Stomach smooth muscle (tissue), 2 donors: ENCODE results near the gene LARGE2.

ENCODE experiments used
- H3K27ac ChIP-seq: one replicate; pipeline ENCODE4 v1.7.0; 2013; ENCODE audit warnings: mild to moderate bottlenecking, low read length, inconsistent platforms
- H3K27me3 ChIP-seq, 2 donors: one replicate each; pipeline ENCODE4 v1.7.0; 2013; ENCODE audit warnings: low read length in 2 of 2; ENCODE audit not compliant: insufficient read depth in 2 of 2, control insufficient read depth in 1 of 2
- H3K36me3 ChIP-seq, 2 donors: one replicate each; pipeline ENCODE4 v1.7.0; 2013; ENCODE audit warnings: low read length in 2 of 2; ENCODE audit not compliant: control insufficient read depth in 2 of 2, insufficient read depth in 2 of 2
- H3K4me1 ChIP-seq: one replicate; pipeline ENCODE4 v1.7.0; 2013; ENCODE audit warnings: low read length; ENCODE audit not compliant: control insufficient read depth, insufficient read depth
- H3K4me3 ChIP-seq, 2 donors: one replicate each; pipeline ENCODE4 v1.7.0; 2013; ENCODE audit warnings: low read length in 2 of 2
- H3K9ac ChIP-seq, 2 donors: one replicate each; pipeline ENCODE4 v1.7.0; 2013; ENCODE audit warnings: low read length in 2 of 2, mild to moderate bottlenecking in 1 of 2
- H3K9me3 ChIP-seq, 2 donors: one replicate each; pipeline ENCODE4 v1.7.0; 2013; ENCODE audit warnings: low read length in 2 of 2; ENCODE audit not compliant: control insufficient read depth in 2 of 2
- donor health status: healthy.
- donor health status: Pancreatic carcinoma.

The LARGE2 gene

GRCh38 chr11:45918331-45918941, 4.0 kb upstream of the LARGE2 start:
- peak overlapping the region; percentile 93 for H3K27ac ChIP-seq
- peak overlapping the region; percentile 98 to 99 for H3K4me3 ChIP-seq
- peaks cover 15 to 24% of the 10 kb centered on the region in 2 donors for H3K36me3 ChIP-seq
- H3K9ac ChIP-seq = peak overlapping the region; percentile 98 to 99
- peaks cover 12 to 23% of the 10 kb centered on the region in 2 donors for H3K27me3 ChIP-seq
- H3K4me1 ChIP-seq = peaks cover 36% of the 10 kb centered on the region
- no peaks in the 10 kb centered on the region for H3K9me3 ChIP-seq

DNA sequence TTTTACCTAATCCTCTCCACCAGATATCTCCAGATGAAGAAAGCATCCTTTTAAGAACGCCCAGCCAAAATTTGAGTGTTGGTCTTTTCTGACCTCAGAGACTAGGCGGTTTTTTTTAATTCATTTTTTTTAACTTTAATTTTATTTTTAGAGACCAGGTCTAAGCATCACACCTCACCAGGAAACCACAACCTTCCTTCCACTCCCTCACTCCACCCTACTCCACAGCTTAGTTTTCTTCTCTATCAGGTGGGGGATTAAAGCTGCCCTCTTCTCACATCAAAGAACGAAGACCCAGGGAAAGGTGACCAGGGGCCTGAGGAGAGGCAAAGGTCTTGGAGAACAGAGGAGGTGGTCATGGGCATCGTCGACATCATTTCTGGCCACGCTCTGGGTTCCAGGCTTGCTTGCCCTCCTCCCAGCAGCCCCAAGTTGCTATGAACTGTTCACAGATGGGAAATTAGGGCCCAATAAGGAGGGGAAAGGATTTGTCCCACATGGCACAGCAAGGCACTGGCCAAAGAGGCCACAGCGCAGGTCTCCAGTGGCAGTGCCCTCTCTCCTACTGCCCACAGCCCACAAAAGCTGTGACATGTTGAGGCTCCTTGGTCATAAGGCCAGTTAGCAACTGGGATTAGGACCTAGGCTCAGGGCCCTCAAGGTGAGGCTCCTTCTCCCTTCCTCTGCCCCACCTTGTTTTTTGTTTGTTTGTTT, 3.3 kb upstream of the LARGE2 start:
- Histone ChIP-seq H3K4me1 (peaks cover 36% of the 10 kb centered on the region), H3K36me3 (peaks cover 9 to 18% of the 10 kb centered on the region in 2 donors), H3K27me3 (peaks cover 15 to 25% of the 10 kb centered on the region in 2 donors), H3K4me3 (peak overlapping the region; percentile 98 to 99), H3K9ac (peak overlapping the region in 1 of 2 donors; percentile 99), H3K27ac (peak overlapping the region; percentile 93), H3K9me3 (no peaks in the 10 kb centered on the region)

DNA sequence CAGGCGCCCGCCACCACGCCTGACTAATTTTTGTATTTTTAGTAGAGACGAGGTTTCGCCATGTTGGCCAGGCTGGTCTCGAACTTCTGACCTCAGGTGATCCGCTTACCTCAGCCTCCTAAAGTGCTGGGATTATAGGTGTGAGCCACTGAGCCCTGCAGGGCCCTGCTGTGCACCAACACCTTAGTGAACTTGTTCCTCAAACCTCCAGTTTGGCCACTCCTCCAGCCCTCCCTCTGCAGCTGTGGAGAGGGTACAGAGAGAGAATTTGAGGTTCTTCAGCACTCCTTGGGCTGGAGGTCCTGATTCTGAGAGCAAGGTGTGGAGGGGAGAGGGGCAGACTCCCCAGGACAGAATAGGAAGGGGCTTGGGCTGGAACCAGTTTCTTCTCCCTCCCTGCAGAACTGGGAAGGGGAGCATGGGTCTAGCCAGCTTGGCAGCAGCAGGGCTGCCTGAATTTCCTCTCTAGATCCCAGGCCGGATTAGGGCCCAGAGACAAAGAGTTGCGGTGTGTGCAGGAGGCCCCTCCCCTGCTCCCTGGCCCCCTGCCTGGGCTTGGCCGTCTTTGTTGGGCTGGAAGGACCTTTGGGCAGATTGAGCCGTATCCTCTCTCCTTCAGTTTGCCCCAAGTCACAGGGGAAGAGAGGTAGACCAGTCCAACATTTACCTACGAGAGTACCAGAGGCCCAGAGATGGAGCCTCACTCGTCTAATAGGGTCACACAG, 2.5 kb upstream of the LARGE2 start:
- Histone ChIP-seq H3K36me3 (peaks cover 6 to 11% of the 10 kb centered on the region in 2 donors), H3K27me3 (peaks cover 17 to 26% of the 10 kb centered on the region in 2 donors), H3K9ac (no peak overlapping the region), H3K4me3 (no peak overlapping the region), H3K9me3 (no peaks in the 10 kb centered on the region), H3K4me1 (peaks cover 36% of the 10 kb centered on the region), H3K27ac (no peak overlapping the region)

- Histone ChIP-seq H3K27me3 (peaks cover 17 to 27% of the 10 kb centered on the region in 2 donors), H3K4me1 (peaks cover 36% of the 10 kb centered on the region), H3K4me3 (no peak overlapping the region), H3K9ac (no peak overlapping the region), H3K27ac (no peak overlapping the region), H3K9me3 (no peaks in the 10 kb centered on the region), H3K36me3 (peaks cover 0 to 3% of the 10 kb centered on the region in 2 donors)
These were observed 1.7 kb upstream of the LARGE2 start for GRCh38 chr11:45920531-45921477.

DNA sequence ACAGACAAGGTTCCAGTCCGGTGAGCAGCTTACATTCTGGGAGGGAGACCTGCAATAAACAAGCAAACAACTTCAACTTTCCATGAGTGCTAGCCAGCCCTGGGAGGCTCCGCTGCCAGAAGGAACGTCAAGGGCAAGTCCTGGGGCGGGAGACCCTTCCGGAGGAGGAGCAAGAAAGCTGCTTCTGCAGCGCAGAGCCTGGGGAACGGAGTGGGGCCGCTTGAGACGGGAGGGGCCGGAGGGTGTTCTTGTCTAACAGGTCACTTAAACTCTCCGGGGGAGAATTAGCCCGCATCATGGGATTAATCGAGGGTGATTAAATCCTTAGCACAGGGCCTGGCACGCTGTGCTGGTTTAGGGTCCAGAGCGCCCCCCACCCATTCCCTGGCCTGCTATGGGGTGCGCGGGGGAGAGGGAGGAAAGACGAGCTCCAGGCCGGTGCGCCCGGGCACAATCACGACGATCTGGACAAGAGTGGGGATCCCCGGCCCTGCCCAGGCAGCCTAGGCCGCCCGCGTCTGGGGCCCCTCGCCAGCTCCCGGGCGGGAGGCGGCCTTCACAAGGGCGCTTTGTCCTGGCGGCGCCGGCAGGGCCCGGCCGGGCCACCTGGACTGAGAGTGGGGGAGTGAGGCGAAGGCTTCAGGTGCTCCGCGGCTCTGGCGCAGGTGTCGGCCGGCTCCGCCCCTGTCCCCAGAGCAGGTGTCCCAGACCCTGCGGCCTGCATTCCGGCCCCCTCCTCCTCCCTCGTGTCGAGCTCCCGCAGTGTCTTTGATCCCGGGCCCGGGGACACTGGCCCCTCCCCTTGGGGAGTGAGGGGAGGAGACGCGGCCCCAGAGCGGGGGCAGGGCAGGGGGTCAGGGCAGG, 663 bp upstream of the LARGE2 start:
- Histone ChIP-seq H3K36me3 (no peaks in the 10 kb centered on the region), H3K27ac (no peak overlapping the region), H3K9ac (no peak overlapping the region), H3K4me3 (no peak overlapping the region), H3K27me3 (peaks cover 17 to 33% of the 10 kb centered on the region in 2 donors), H3K9me3 (no peaks in the 10 kb centered on the region), H3K4me1 (peaks cover 33% of the 10 kb centered on the region)

- Histone ChIP-seq H3K4me3 (no peak overlapping the region), H3K9ac (no peak overlapping the region), H3K27me3 (peaks cover 17 to 33% of the 10 kb centered on the region in 2 donors), H3K4me1 (peaks cover 17% of the 10 kb centered on the region), H3K27ac (no peak overlapping the region), H3K9me3 (no peaks in the 10 kb centered on the region), H3K36me3 (no peaks in the 10 kb centered on the region)
These were observed 1.8 kb downstream of the LARGE2 start for GRCh38 chr11:45924036-45924915.

- no peak overlapping the region for H3K9ac ChIP-seq
- H3K4me3 ChIP-seq = no peak overlapping the region
- H3K9me3 ChIP-seq = no peaks in the 10 kb centered on the region
- peaks cover 17% of the 10 kb centered on the region for H3K4me1 ChIP-seq
- no peak overlapping the region for H3K27ac ChIP-seq
- peaks cover 17 to 33% of the 10 kb centered on the region in 2 donors for H3K27me3 ChIP-seq
- no peaks in the 10 kb centered on the region for H3K36me3 ChIP-seq
These were observed 2.5 kb downstream of the LARGE2 start for GRCh38 chr11:45924927-45925326.

- H3K4me3 ChIP-seq = no peak overlapping the region
- no peak overlapping the region for H3K9ac ChIP-seq
- no peaks in the 10 kb centered on the region for H3K36me3 ChIP-seq
- H3K9me3 ChIP-seq = no peaks in the 10 kb centered on the region
- H3K27ac ChIP-seq = no peak overlapping the region
- peaks cover 17% of the 10 kb centered on the region for H3K4me1 ChIP-seq
- peaks cover 17 to 33% of the 10 kb centered on the region in 2 donors for H3K27me3 ChIP-seq
These were observed 3.1 kb downstream of the LARGE2 start for GRCh38 chr11:45925550-45925949.

GRCh38 chr11:45926001-45926401, 3.5 kb downstream of the LARGE2 start:
- Histone ChIP-seq H3K27ac (no peak overlapping the region), H3K4me1 (peaks cover 17% of the 10 kb centered on the region), H3K9ac (no peak overlapping the region), H3K9me3 (no peaks in the 10 kb centered on the region), H3K4me3 (no peak overlapping the region), H3K27me3 (peaks cover 17 to 33% of the 10 kb centered on the region in 2 donors), H3K36me3 (peaks cover 0 to 1% of the 10 kb centered on the region in 2 donors)
